ENCODE data around the gene THAP11. TPM values are rescaled to one million over a fixed set of nuclear protein-coding genes. Genes with fewer than 3 reads are reported as not detected.

Gene THAP11
- total and polyA plus RNA-seq, 2 of the 13 experiments (the other 11 are each of a cell fraction or from before 2014, with no cell fraction given), result 44.2 to 53.4 TPM

DNA sequence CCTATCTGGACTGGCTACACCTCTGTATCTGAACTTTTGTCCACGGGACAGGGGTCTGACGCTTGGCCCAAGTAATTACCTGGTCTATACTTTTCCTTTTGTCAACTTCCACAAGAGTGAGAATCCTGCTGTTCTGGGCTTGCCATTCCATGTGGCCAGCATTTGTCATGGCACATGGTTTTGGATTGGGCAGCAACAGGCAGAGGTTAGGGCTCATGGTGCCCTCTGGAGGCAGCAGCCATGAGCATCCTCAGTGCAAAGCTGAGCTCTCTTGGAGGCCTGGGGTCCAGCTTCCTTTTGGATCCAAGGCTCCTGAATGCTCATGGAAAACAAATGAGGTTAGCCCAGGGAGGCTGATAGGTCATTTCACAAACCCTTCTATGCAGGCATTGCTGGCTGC is 23.2 kb downstream of the THAP11 start (continued):
- TF ChIP-seq ZNF263 (CRISPR knock-in tag; IDR thresholded peaks at IDR 0.05) (no peak), MYC (CRISPR knock-in tag; IDR thresholded peaks at IDR 0.05; ENCODE audit: borderline replicate concordance) (peak; percentile 89), HNRNPL (IDR thresholded peaks at IDR 0.05; ENCODE audit: low read depth, low read length) (no peak), SIN3A (IDR thresholded peaks at IDR 0.05; ENCODE audit: borderline replicate concordance, low read depth, low read length) (no peak), HMGA1 (CRISPR knock-in tag; conservative IDR thresholded peaks at IDR 0.05) (no peak), EP300 (IDR thresholded peaks at IDR 0.05; ENCODE audit: low read depth in 2 of 2, low read length in 2 of 2) (no peak), EP300 (CRISPR knock-in tag; IDR thresholded peaks at IDR 0.05; ENCODE audit: borderline replicate concordance) (no peak), ZNF564 (CRISPR knock-in tag; IDR thresholded peaks at IDR 0.05) (no peak), FOXM1 (CRISPR knock-in tag; IDR thresholded peaks at IDR 0.05) (no peak), ZNF572 (CRISPR knock-in tag; IDR thresholded peaks at IDR 0.05) (no peak), ZNF543 (CRISPR knock-in tag; IDR thresholded peaks at IDR 0.05) (no peak), GATAD1 (CRISPR knock-in tag; IDR thresholded peaks at IDR 0.05) (peak; percentile 18; the same call in 1 of the 2 replicates), SALL1 (CRISPR knock-in tag; IDR thresholded peaks at IDR 0.05) (peak; percentile 55), ZNF772 (CRISPR knock-in tag; IDR thresholded peaks at IDR 0.05) (no peak), NR0B2 (CRISPR knock-in tag; IDR thresholded peaks at IDR 0.05) (0 out of 2 replicates have a peak, but pooled peaks have one; percentile 40), ZNF20 (CRISPR knock-in tag; IDR thresholded peaks at IDR 0.05) (no peak), ZBTB8A (CRISPR knock-in tag; IDR thresholded peaks at IDR 0.05; ENCODE audit: borderline replicate concordance, low read depth) (no peak)
- TF ChIP-seq, protein P1, sequence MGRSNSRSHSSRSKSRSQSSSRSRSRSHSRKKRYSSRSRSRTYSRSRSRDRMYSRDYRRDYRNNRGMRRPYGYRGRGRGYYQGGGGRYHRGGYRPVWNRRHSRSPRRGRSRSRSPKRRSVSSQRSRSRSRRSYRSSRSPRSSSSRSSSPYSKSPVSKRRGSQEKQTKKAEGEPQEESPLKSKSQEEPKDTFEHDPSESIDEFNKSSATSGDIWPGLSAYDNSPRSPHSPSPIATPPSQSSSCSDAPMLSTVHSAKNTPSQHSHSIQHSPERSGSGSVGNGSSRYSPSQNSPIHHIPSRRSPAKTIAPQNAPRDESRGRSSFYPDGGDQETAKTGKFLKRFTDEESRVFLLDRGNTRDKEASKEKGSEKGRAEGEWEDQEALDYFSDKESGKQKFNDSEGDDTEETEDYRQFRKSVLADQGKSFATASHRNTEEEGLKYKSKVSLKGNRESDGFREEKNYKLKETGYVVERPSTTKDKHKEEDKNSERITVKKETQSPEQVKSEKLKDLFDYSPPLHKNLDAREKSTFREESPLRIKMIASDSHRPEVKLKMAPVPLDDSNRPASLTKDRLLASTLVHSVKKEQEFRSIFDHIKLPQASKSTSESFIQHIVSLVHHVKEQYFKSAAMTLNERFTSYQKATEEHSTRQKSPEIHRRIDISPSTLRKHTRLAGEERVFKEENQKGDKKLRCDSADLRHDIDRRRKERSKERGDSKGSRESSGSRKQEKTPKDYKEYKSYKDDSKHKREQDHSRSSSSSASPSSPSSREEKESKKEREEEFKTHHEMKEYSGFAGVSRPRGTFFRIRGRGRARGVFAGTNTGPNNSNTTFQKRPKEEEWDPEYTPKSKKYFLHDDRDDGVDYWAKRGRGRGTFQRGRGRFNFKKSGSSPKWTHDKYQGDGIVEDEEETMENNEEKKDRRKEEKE (IDR thresholded peaks at IDR 0.05), result no peak
- TF ChIP-seq, protein P2, sequence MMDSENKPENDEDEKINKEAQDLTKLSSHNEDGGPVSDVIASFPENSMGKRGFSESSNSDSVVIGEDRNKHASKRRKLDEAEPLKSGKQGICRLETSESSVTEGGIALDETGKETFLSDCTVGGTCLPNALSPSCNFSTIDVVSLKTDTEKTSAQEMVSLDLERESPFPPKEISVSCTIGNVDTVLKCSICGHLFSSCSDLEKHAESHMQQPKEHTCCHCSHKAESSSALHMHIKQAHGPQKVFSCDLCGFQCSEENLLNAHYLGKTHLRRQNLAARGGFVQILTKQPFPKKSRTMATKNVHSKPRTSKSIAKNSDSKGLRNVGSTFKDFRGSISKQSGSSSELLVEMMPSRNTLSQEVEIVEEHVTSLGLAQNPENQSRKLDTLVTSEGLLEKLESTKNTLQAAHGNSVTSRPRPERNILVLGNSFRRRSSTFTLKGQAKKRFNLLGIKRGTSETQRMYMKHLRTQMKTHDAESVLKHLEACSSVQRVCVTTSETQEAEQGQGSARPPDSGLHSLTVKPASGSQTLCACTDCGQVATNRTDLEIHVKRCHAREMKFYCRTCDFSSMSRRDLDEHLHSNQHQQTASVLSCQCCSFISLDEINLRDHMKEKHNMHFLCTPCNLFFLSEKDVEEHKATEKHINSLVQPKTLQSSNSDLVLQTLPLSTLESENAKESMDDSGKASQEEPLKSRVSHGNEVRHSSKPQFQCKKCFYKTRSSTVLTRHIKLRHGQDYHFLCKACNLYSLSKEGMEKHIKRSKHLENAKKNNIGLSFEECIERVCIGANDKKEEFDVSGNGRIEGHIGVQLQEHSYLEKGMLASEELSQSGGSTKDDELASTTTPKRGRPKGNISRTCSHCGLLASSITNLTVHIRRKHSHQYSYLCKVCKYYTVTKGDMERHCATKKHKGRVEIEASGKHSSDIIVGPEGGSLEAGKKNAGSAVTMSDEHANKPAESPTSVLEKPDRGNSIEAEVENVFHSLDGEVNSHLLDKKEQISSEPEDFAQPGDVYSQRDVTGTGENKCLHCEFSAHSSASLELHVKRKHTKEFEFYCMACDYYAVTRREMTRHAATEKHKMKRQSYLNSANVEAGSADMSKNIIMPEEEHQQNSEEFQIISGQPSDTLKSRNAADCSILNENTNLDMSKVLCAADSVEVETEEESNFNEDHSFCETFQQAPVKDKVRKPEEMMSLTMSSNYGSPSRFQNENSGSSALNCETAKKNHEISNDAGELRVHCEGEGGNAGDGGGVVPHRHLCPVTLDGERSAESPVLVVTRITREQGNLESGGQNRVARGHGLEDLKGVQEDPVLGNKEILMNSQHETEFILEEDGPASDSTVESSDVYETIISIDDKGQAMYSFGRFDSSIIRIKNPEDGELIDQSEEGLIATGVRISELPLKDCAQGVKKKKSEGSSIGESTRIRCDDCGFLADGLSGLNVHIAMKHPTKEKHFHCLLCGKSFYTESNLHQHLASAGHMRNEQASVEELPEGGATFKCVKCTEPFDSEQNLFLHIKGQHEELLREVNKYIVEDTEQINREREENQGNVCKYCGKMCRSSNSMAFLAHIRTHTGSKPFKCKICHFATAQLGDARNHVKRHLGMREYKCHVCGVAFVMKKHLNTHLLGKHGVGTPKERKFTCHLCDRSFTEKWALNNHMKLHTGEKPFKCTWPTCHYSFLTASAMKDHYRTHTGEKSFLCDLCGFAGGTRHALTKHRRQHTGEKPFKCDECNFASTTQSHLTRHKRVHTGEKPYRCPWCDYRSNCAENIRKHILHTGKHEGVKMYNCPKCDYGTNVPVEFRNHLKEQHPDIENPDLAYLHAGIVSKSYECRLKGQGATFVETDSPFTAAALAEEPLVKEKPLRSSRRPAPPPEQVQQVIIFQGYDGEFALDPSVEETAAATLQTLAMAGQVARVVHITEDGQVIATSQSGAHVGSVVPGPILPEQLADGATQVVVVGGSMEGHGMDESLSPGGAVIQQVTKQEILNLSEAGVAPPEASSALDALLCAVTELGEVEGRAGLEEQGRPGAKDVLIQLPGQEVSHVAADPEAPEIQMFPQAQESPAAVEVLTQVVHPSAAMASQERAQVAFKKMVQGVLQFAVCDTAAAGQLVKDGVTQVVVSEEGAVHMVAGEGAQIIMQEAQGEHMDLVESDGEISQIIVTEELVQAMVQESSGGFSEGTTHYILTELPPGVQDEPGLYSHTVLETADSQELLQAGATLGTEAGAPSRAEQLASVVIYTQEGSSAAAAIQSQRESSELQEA (CRISPR knock-in tag; IDR thresholded peaks at IDR 0.05; ENCODE audit: not compliant biosample characterization), result no peak

All from HepG2 (cell line).